ENCODE data around the gene COLGALT1.

DNA sequence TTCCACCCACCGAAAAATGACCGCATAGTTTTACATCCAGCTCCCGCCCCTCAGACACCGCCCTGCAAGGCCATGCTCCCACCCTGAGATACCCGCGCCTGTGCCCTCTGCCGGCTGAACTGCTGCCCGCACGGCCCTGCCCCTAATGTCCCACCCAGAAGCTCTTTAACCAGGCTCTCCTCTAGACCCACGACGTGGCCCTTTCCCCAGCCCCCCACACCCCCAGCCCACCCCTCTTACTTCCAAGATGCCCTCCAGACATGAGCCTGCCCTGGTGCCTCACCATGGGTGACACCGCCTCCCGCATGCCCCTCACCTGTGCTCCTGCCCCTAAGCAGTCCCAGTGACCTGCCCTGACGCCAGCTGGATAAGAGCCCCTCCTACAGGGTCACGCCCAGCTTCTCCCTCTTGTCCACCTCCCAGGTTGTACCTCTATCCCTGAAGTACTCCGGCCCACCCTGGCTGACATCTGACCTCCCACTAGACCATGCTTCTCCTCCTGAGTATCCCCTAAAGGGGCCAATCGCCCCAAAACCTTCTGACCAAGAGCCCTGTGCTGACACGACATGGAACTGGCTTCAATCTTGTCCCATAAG, 51.2 kb downstream of the COLGALT1 start:
- TF ChIP-seq, protein P1, sequence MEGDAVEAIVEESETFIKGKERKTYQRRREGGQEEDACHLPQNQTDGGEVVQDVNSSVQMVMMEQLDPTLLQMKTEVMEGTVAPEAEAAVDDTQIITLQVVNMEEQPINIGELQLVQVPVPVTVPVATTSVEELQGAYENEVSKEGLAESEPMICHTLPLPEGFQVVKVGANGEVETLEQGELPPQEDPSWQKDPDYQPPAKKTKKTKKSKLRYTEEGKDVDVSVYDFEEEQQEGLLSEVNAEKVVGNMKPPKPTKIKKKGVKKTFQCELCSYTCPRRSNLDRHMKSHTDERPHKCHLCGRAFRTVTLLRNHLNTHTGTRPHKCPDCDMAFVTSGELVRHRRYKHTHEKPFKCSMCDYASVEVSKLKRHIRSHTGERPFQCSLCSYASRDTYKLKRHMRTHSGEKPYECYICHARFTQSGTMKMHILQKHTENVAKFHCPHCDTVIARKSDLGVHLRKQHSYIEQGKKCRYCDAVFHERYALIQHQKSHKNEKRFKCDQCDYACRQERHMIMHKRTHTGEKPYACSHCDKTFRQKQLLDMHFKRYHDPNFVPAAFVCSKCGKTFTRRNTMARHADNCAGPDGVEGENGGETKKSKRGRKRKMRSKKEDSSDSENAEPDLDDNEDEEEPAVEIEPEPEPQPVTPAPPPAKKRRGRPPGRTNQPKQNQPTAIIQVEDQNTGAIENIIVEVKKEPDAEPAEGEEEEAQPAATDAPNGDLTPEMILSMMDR (IDR thresholded peaks at IDR 0.05; ENCODE audit: low read depth, low read length): no peak
- TF ChIP-seq POLR2A (IDR thresholded peaks at IDR 0.05; ENCODE audit: extremely low read depth, insufficient read length): no peak

Data from NB4 (cell line).